Endodermal cell (in vitro differentiated cells): ENCODE data around the gene DNTT. TPM values are rescaled to one million over a fixed set of nuclear protein-coding genes. Genes with fewer than 3 reads are reported as not detected.

ENCODE experiments used
- DNase-seq: peaks from one replicate; pipeline ENCODE4 v3.0.0-alpha.2; 2017
- H3K27ac ChIP-seq: 2 replicates; pipeline ENCODE4 v1.5.1; 2013; ENCODE audit warnings: mild to moderate bottlenecking, low read depth, low read length, moderate library complexity
- H3K27me3 ChIP-seq: 2 replicates; pipeline ENCODE4 v1.6.1; 2013; ENCODE audit warnings: mild to moderate bottlenecking, low read length, moderate library complexity; ENCODE audit not compliant: insufficient read depth, control insufficient read depth, poor library complexity, severe bottlenecking
- H3K36me3 ChIP-seq: 2 replicates; pipeline ENCODE4 v1.7.0; 2013; ENCODE audit warnings: mild to moderate bottlenecking, low read length, moderate library complexity; ENCODE audit not compliant: control insufficient read depth, insufficient read depth
- H3K4me1 ChIP-seq: one replicate; pipeline ENCODE4 v1.7.0; 2013; ENCODE audit warnings: low read length; ENCODE audit not compliant: control insufficient read depth, insufficient read depth
- H3K4me3 ChIP-seq: 2 replicates; pipeline ENCODE4 v1.5.1; 2013; ENCODE audit warnings: mild to moderate bottlenecking, low read length, moderate library complexity
- H3K9ac ChIP-seq: 2 replicates; pipeline ENCODE4 v1.6.1; 2013; ENCODE audit warnings: mild to moderate bottlenecking, low read length, moderate library complexity; ENCODE audit not compliant: poor library complexity, severe bottlenecking; ENCODE audit errors: extremely low read depth
- H3K9me3 ChIP-seq: 2 replicates; pipeline ENCODE4 v1.6.1; 2013; ENCODE audit warnings: mild to moderate bottlenecking, low read length, moderate library complexity; ENCODE audit not compliant: control insufficient read depth
- H3K27ac Mint-ChIP-seq: 2 replicates; pipeline ENCODE4 v1.8.0; 2020; ENCODE audit warnings: mixed read lengths
- H3K27me3 Mint-ChIP-seq: 2 replicates; pipeline ENCODE4 v1.8.0; 2021; ENCODE audit warnings: mild to moderate bottlenecking, mixed read lengths; ENCODE audit not compliant: insufficient read depth
- H3K36me3 Mint-ChIP-seq: 2 replicates; pipeline ENCODE4 v1.8.0; 2020; ENCODE audit warnings: low read depth, mixed read lengths
- H3K4me1 Mint-ChIP-seq: 2 replicates; pipeline ENCODE4 v1.8.0; 2020; ENCODE audit warnings: mixed read lengths
- H3K4me3 Mint-ChIP-seq: 2 replicates; pipeline ENCODE4 v1.8.0; 2020; ENCODE audit warnings: mild to moderate bottlenecking, moderate library complexity, mixed read lengths
- H3K9me3 Mint-ChIP-seq: 2 replicates; pipeline ENCODE4 v1.8.0; 2020; ENCODE audit warnings: mild to moderate bottlenecking, mixed read lengths
- WGBS, 2 experiments: methylation state at CpG; one replicate each; pipeline versions ENCODE4 v1.1.5 to v1.1.7; 2013; ENCODE audit warnings: missing lambda C conversion rate in 2 of 2, mixed read lengths in 1 of 2; ENCODE audit not compliant: insufficient coverage in 1 of 2, insufficient read length in 1 of 2; 5-methylcytosine and 5-hydroxymethylcytosine counted together
- total RNA-seq, 2 donors: library from RNA; stranded (reverse); fragmentation: NEBNext Ultra II Directional in 1 of 2; extraction: Animal tissue kit (Norgen Biotek cat#: 25700) in 1 of 2; gene quantifications; 2 replicates in 1 of 2; 3 replicates in 1 of 2; pipeline ENCODE4 v1.2.1, GENCODE V29; 2021
- TF ChIP-seq, protein P1 (sequence below): fragments of 200-600 bp; sonication (generic); conservative IDR thresholded peaks from 2 replicates; pipeline ENCODE4 v1.5.0; 2021; ENCODE audit warnings: antibody characterized with exemption, mild to moderate bottlenecking

The DNTT gene
- total RNA-seq, 2 donors from 2014 or later = not detected

DNA sequence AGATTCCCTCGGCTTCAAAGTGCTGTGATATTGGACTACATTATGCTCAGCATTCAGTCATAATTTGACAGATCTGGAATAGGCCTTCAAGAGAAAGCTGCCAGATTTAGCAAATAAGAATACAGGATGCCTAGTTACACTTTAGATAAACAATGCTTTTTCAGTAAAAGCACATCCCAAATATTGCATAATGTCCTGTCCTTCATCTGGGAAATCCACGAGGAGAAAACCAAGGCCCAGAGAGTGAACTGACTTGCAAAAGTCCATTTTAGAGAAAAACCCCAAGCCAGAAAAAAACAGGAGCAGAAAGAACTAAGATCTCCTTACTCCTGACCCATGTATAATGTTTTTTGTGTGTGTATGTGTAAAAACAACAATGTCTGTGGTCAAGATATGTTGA is 20.9 kb upstream of the DNTT start:
- Mint-ChIP-seq H3K27ac (no peak overlapping the region), H3K27me3 (no peaks in the 10 kb centered on the region), H3K9me3 (no peaks in the 10 kb centered on the region), H3K36me3 (no peaks in the 10 kb centered on the region), H3K4me1 (peaks cover 3% of the 10 kb centered on the region), H3K4me3 (no peak overlapping the region)
- Histone ChIP-seq H3K9me3 (no peaks in the 10 kb centered on the region), H3K4me3 (no peak overlapping the region), H3K27me3 (no peaks in the 10 kb centered on the region), H3K36me3 (no peaks in the 10 kb centered on the region), H3K27ac (no peak overlapping the region), H3K4me1 (no peaks in the 10 kb centered on the region), H3K9ac (no peak overlapping the region)
- TF ChIP-seq, protein P1, sequence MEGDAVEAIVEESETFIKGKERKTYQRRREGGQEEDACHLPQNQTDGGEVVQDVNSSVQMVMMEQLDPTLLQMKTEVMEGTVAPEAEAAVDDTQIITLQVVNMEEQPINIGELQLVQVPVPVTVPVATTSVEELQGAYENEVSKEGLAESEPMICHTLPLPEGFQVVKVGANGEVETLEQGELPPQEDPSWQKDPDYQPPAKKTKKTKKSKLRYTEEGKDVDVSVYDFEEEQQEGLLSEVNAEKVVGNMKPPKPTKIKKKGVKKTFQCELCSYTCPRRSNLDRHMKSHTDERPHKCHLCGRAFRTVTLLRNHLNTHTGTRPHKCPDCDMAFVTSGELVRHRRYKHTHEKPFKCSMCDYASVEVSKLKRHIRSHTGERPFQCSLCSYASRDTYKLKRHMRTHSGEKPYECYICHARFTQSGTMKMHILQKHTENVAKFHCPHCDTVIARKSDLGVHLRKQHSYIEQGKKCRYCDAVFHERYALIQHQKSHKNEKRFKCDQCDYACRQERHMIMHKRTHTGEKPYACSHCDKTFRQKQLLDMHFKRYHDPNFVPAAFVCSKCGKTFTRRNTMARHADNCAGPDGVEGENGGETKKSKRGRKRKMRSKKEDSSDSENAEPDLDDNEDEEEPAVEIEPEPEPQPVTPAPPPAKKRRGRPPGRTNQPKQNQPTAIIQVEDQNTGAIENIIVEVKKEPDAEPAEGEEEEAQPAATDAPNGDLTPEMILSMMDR = no peak
- WGBS, 2 experiments = 87 to 100% methylated on average over 1 to 2 of the region's 2 CpGs
- DNase-seq = no peak

DNA sequence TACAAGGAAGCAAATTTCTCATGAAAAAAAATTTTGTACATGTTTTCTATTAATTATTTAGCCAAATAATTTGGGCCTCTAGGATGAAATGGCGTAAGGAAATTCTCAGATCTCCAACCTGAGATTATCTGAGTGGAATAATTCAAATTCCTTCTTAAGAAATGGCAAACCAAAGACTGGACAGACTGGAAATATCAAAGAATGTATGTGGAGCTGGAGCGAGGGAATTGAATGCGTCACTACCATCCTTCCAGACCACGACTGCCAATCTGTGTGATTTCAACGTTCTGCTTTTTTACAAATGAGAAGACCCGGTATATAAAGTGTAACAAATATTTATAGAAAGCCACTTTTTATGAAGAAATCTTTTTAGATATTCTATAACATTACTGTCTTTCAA is 20.5 kb upstream of the DNTT start:
- DNase-seq = no peak
- H3K9me3 ChIP-seq = no peaks in the 10 kb centered on the region
- Mint-ChIP-seq H3K4me3 (no peak overlapping the region), H3K27ac (no peak overlapping the region), H3K36me3 (no peaks in the 10 kb centered on the region), H3K4me1 (peaks cover 3% of the 10 kb centered on the region), H3K9me3 (no peaks in the 10 kb centered on the region), H3K27me3 (no peaks in the 10 kb centered on the region)
- H3K27ac ChIP-seq = no peak overlapping the region
- WGBS, 2 experiments = 95 to 100% methylated on average over 2 to 5 of the region's 6 CpGs
- H3K36me3 ChIP-seq = no peaks in the 10 kb centered on the region
- no peak overlapping the region for H3K4me3 ChIP-seq
- TF ChIP-seq, protein P1 = no peak
- no peaks in the 10 kb centered on the region for H3K4me1 ChIP-seq
- H3K9ac ChIP-seq = no peak overlapping the region
- no peaks in the 10 kb centered on the region for H3K27me3 ChIP-seq

DNA sequence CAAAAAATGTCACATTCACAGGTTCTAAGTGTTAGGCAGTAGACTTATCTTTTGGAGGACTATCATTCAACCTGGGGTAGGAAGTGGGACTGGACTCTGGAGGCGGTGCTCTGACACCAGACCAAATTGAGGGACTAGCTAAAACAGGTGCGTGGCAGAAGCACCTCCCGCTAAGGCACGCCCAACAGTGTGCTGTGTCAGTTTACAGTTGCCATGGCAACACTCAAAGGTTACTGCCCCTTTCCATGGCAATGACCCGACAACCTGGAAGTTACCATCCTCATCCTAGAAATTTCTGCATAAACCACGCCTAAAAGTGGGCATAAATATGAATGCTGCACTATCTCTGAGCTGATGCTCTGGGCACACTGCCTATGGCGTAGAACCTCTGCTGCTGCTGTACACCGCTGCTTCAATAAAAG is 18.9 kb upstream of the DNTT start:
- 84 to 87% methylated on average over 7 to 8 of the region's 8 CpGs for WGBS, 2 experiments
- Histone ChIP-seq H3K27me3 (no peaks in the 10 kb centered on the region), H3K27ac (no peak overlapping the region), H3K4me3 (no peak overlapping the region), H3K4me1 (no peaks in the 10 kb centered on the region), H3K9ac (no peak overlapping the region), H3K9me3 (no peaks in the 10 kb centered on the region), H3K36me3 (no peaks in the 10 kb centered on the region)
- peak; percentile 72 for DNase-seq
- H3K27ac Mint-ChIP-seq = no peak overlapping the region
- peaks cover 3% of the 10 kb centered on the region for H3K4me1 Mint-ChIP-seq
- no peaks in the 10 kb centered on the region for H3K27me3 Mint-ChIP-seq
- H3K36me3 Mint-ChIP-seq = no peaks in the 10 kb centered on the region
- TF ChIP-seq, protein P1 = no peak
- no peaks in the 10 kb centered on the region for H3K9me3 Mint-ChIP-seq
- H3K4me3 Mint-ChIP-seq = no peak overlapping the region
